GM12878 (cell line): ENCODE measurements around the gene AP3D1. TPM values are rescaled to one million over a fixed set of nuclear protein-coding genes. Genes with fewer than 3 reads are reported as not detected.
A peak's percentile ranks its signal among the peaks of the same experiment; 100 is the strongest.

Source experiments
- BACH1 ChIP-seq: fragments of 450-650 bp; IDR thresholded peaks from 2 replicates; pipeline ENCODE4 v1.6.1; 2017; ENCODE audit warnings: mild to moderate bottlenecking, borderline replicate concordance
- CHD1 ChIP-seq: IDR thresholded peaks from 2 replicates; pipeline ENCODE4 v1.6.1; 2012; ENCODE audit warnings: low read depth, low read length, improper control_type of control experiment
- EED ChIP-seq: sonication (generic); IDR thresholded peaks from 2 replicates; pipeline ENCODE4 v1.6.1; 2016; ENCODE audit warnings: antibody characterized with exemption, low read depth
- ESRRA ChIP-seq: IDR thresholded peaks from 2 replicates; pipeline ENCODE4 v1.6.1; 2012; ENCODE audit warnings: mild to moderate bottlenecking, low read length, improper control_type of control experiment
- ETV6 ChIP-seq, 2 experiments: fragments of 450-650 bp in 1 of 2; IDR thresholded peaks in 1 of 2; conservative IDR thresholded peaks in 1 of 2; 2 replicates each; pipeline ENCODE4 v1.6.1; 2014; ENCODE audit warnings: antibody characterized with exemption in 1 of 2, borderline replicate concordance in 1 of 2, low read depth in 1 of 2, mild to moderate bottlenecking in 1 of 2, moderate library complexity in 1 of 2
- IRF3 ChIP-seq: fragments of 450-650 bp; IDR thresholded peaks from 2 replicates; pipeline ENCODE4 v1.6.1; 2014; ENCODE audit warnings: mild to moderate bottlenecking
- KAT2A ChIP-seq: conservative IDR thresholded peaks from 2 replicates; pipeline ENCODE4 v1.6.1; 2011; ENCODE audit warnings: low read depth, low read length; ENCODE audit not compliant: control insufficient read depth
- MTA2 ChIP-seq: fragments of 450-650 bp; IDR thresholded peaks from 2 replicates; pipeline ENCODE4 v1.6.1; 2016; ENCODE audit warnings: low read depth, mild to moderate bottlenecking, moderate library complexity
- NBN ChIP-seq: fragments of 450-650 bp; IDR thresholded peaks from 2 replicates; pipeline ENCODE4 v1.6.1; 2016
- NFXL1 ChIP-seq: fragments of 450-650 bp; IDR thresholded peaks from 2 replicates; pipeline ENCODE4 v1.6.1; 2017; ENCODE audit warnings: antibody characterized with exemption, mild to moderate bottlenecking, borderline replicate concordance
- NR2C1 ChIP-seq: fragments of 450-650 bp; IDR thresholded peaks from 2 replicates; pipeline ENCODE4 v1.6.1; 2017; ENCODE audit warnings: antibody characterized with exemption, mild to moderate bottlenecking, moderate library complexity
- PML ChIP-seq: IDR thresholded peaks from 2 replicates; pipeline ENCODE4 v1.6.1; 2012; ENCODE audit warnings: low read length, inconsistent platforms
- RAD51 ChIP-seq: fragments of 450-650 bp; IDR thresholded peaks from 2 replicates; pipeline ENCODE4 v1.6.1; 2016; ENCODE audit warnings: moderate library complexity, mild to moderate bottlenecking, inconsistent platforms
- RBBP5 ChIP-seq: fragments of 200-600 bp; sonication (generic); conservative IDR thresholded peaks from 2 replicates; pipeline ENCODE4 v1.6.1; 2016
- SREBF1 ChIP-seq: IDR thresholded peaks from 2 replicates; pipeline ENCODE4 v1.6.1; 2012; ENCODE audit warnings: mild to moderate bottlenecking, low read length
- STAT3 ChIP-seq: IDR thresholded peaks from 2 replicates; pipeline ENCODE4 v1.6.1; 2011; ENCODE audit warnings: low read depth, low read length, improper control_type of control experiment
- SUPT20H ChIP-seq: IDR thresholded peaks from 2 replicates; pipeline ENCODE4 v1.6.1; 2011; ENCODE audit warnings: low read depth, mild to moderate bottlenecking, low read length, moderate library complexity, borderline replicate concordance; ENCODE audit not compliant: control insufficient read depth
- SUZ12 ChIP-seq: fragments of 200-600 bp; sonication (generic); IDR thresholded peaks from one replicate; pipeline ENCODE4 v1.6.1; 2018; ENCODE audit warnings: antibody characterized with exemption, mild to moderate bottlenecking; ENCODE audit not compliant: unreplicated experiment
- TCF3 ChIP-seq: IDR thresholded peaks from 2 replicates; pipeline ENCODE4 v1.6.1; 2012; ENCODE audit warnings: low read depth, mild to moderate bottlenecking, low read length, borderline replicate concordance; ENCODE audit not compliant: insufficient read depth
- USF1 ChIP-seq: IDR thresholded peaks from 2 replicates; pipeline ENCODE4 v1.6.1; 2011; ENCODE audit warnings: borderline replicate concordance, low read depth, mild to moderate bottlenecking, moderate library complexity, mixed read lengths, low read length; ENCODE audit not compliant: insufficient read depth; ENCODE audit errors: extremely low read length
- ZBTB33 ChIP-seq: fragments of 450-650 bp; IDR thresholded peaks from 2 replicates; pipeline ENCODE4 v1.6.1; 2017; ENCODE audit warnings: mild to moderate bottlenecking
- ZNF687 ChIP-seq: fragments of 450-650 bp; IDR thresholded peaks from 2 replicates; pipeline ENCODE4 v1.6.1; 2017; ENCODE audit warnings: mild to moderate bottlenecking, moderate library complexity
- polyA plus RNA-seq, 11 experiments: library from polyadenylated mRNA; depleted of rRNA in 4 of 11; unstranded in 6 of 11; stranded (reverse) in 5 of 11; fragments of >200 nt; fragmentation: Nextera tagmentation in 4 of 11; fragmentation: Illumina TruSeq in 1 of 11; extraction: Ambion mirVana in 4 of 11; extraction: Trizol in 1 of 11; gene quantifications; 1 replicate in 1 of 11; 2 replicates in 10 of 11; pipeline versions ENCODE4 v1.2.1 to v1.2.3, GENCODE V29; 2011 to 2016; ENCODE audit warnings: inconsistent platforms in 2 of 11, missing spikeins in 2 of 11, low read depth in 1 of 11
- total RNA-seq, 4 experiments: library from RNA; depleted of rRNA in 3 of 4; stranded (reverse); fragments of >200 nt in 3 of 4; fragmentation: Illumina TruSeq in 1 of 4; extraction: Trizol in 1 of 4; gene quantifications; 2 replicates each; pipeline versions ENCODE4 v1.2.1 to v1.2.3, GENCODE V29; 2013 to 2021

The AP3D1 gene
- total and polyA plus RNA-seq, 10 of the 15 experiments (the other 5 are each of a cell fraction or from before 2014, with no cell fraction given): 1.5 to 108 (median 59.1) TPM

GRCh38 chr19:2171349-2172145 is 20.2 kb upstream of the AP3D1 start (continued):
- no peak for TF ChIP-seq KAT2A
- TF ChIP-seq ESRRA: no peak
- TF ChIP-seq NFXL1: no peak
- TF ChIP-seq USF1: no peak
- TF ChIP-seq STAT3: 0 out of 2 replicates have a peak, but pooled peaks have one; percentile 89
- TF ChIP-seq EED: peak; percentile 92
- peak; percentile 12; the same call in 1 of the 2 replicates for TF ChIP-seq IRF3
- TF ChIP-seq RBBP5: no peak
- TF ChIP-seq MTA2: peak; percentile 85
- TF ChIP-seq SUZ12: no peak
- no peak for TF ChIP-seq RAD51
- no peak for TF ChIP-seq SREBF1
- TF ChIP-seq SUPT20H: no peak
- TF ChIP-seq PML: peak; percentile 50; the same call in 1 of the 2 replicates
- peak; percentile 66 for TF ChIP-seq ZNF687
- peak; percentile 96 for TF ChIP-seq BACH1
- peak; percentile 91 for TF ChIP-seq NBN
- TF ChIP-seq ETV6 (conservative IDR thresholded peaks at IDR 0.05 in 1 of 2, IDR thresholded peaks at IDR 0.05 in 1 of 2; ENCODE audit: borderline replicate concordance in 1 of 2, low read depth in 1 of 2): peak in 1 of 2 experiments; percentile 55; a peak in 2 of 4 replicates
- no peak for TF ChIP-seq NR2C1
- TF ChIP-seq TCF3: peak; percentile 91
- TF ChIP-seq ZBTB33: no peak
- 0 out of 2 replicates have a peak, but pooled peaks have one; percentile 72 for TF ChIP-seq CHD1
